ENCODE data around the gene APOBEC3A.

The APOBEC3A gene

DNA sequence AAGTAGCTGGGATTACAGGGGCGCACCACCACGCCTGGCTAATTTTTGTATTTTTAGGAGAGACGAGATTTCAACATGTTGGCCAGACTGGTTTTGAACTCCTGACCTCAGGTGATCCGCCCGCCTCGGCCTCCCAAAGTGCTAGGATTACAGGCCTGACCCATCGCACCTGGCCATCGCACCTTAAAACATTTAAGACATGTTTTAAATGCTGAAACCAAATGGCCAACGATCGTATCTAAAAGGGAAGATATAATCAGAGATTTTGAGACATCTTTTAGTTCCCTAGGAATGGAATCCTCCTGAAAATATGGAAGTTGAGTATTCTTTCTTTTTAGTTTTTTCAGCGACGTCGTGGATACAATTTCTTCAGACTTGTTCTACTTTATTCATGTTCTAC, 21.8 kb upstream of the APOBEC3A start:
- TF ChIP-seq, protein P1, sequence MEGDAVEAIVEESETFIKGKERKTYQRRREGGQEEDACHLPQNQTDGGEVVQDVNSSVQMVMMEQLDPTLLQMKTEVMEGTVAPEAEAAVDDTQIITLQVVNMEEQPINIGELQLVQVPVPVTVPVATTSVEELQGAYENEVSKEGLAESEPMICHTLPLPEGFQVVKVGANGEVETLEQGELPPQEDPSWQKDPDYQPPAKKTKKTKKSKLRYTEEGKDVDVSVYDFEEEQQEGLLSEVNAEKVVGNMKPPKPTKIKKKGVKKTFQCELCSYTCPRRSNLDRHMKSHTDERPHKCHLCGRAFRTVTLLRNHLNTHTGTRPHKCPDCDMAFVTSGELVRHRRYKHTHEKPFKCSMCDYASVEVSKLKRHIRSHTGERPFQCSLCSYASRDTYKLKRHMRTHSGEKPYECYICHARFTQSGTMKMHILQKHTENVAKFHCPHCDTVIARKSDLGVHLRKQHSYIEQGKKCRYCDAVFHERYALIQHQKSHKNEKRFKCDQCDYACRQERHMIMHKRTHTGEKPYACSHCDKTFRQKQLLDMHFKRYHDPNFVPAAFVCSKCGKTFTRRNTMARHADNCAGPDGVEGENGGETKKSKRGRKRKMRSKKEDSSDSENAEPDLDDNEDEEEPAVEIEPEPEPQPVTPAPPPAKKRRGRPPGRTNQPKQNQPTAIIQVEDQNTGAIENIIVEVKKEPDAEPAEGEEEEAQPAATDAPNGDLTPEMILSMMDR (IDR thresholded peaks at IDR 0.05; ENCODE audit: borderline replicate concordance, insufficient read depth, low read depth, low read length): no peak
- H3K4me3 ChIP-seq (ENCODE audit: low read depth, low read length): no peak overlapping the region

DNA sequence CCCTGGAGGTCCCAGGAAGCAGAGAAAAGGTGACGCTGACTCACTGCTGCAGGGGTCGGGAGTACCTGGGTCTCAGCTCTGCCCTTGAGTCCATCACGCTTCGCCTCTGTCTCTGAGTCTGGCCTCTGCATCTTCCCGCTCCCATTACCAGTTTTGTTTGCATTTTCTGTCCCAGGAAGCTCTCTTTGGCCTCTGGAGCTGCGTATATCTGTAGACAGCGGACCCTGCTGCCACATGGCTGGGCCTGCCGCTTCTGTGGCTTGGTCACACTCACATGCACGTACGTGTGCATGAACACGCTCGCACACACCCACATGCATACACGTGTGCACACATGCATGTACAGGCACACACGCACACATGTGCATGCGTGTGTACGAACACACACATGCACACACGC, 20.8 kb upstream of the APOBEC3A start:
- TF ChIP-seq, protein P1 (IDR thresholded peaks at IDR 0.05; ENCODE audit: borderline replicate concordance, insufficient read depth, low read depth, low read length): no peak
- H3K4me3 ChIP-seq (ENCODE audit: low read depth, low read length): no peak overlapping the region

DNA sequence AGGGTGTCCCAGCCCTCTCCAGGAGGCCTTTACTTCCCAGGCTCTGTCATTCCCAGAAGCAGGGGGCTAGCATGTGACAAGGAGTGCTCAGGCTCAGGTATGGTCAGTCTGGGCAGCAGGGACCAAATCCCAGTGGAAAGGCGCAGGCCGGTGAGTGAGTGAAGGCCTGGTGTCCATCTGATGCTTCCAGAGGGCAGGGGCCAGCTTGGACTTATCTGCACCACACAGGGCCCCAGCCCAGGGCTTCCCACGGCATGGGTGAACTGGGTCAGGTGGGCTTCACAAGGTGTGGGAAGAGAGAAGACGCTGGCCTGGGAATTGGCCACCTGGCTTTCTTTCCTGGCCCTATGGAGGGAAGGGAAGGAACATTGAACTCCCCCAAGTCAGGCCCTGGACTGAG, 20.4 kb upstream of the APOBEC3A start:
- TF ChIP-seq, protein P1 (IDR thresholded peaks at IDR 0.05; ENCODE audit: borderline replicate concordance, insufficient read depth, low read depth, low read length): no peak
- no peak overlapping the region for H3K4me3 ChIP-seq (ENCODE audit: low read depth, low read length)

DNA sequence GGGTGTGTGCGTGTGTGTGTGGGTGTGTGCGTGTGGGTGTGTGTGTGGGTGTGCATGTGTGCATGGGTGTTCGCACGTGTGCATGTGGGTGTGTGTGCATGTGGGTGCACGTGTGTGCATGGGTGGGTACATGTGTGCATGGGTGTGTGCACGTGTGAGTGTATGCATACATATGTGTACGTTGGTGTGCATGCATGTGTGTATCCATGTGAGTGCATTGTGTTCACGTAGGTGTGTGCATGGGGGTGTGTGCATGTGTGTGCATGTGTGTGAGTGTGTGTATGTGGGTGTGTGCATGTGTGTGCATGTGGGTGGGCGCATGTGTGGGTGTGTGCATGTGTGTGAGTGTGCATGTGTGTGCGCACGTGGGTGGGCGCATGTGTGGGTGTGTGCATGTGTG, 19.9 kb upstream of the APOBEC3A start:
- TF ChIP-seq, protein P1 (IDR thresholded peaks at IDR 0.05; ENCODE audit: borderline replicate concordance, insufficient read depth, low read depth, low read length): no peak
- no peak overlapping the region for H3K4me3 ChIP-seq (ENCODE audit: low read depth, low read length)

DNA sequence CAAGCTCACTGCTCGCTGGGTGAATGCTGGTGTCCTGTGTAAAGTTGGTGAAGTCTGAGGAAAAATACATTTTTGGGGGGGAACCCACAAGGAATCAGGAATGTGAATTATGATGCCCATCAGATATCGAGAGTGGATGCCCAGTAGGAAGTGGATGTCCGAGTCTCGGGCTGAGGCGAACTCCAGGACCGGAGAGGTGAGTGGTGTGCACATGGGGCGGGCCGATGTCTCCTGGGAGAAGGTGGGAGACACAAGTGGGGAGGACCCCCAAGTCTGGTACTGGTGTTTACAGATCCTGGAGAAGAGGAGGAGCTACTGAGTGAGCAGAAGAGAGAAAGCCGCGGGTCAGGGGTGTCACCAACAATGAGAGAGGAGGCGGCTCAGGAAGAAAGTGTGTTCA, 19.2 kb upstream of the APOBEC3A start:
- TF ChIP-seq, protein P1 (IDR thresholded peaks at IDR 0.05; ENCODE audit: borderline replicate concordance, insufficient read depth, low read depth, low read length): no peak
- H3K4me3 ChIP-seq (ENCODE audit: low read depth, low read length): no peak overlapping the region

DNA sequence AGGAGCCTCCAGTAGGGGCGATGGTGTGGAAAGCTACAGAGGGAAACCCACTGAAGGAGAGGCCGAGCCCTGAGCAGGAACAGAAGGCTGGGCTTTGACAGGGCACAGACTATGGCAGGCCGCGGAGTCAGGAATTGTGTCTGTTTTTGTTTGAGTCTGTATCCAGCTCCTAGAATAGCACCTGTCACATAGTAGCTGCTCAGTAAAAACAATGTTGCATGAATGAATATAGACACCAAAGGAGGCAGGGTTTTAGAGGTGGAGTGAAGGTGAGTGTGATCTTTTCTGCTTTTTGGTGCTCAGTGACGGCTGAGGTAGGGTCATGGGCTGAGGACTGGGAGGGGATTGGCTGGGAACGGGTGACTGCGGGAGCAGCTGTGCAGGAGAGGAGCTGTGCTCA, 18.5 kb upstream of the APOBEC3A start:
- TF ChIP-seq, protein P1 (IDR thresholded peaks at IDR 0.05; ENCODE audit: borderline replicate concordance, insufficient read depth, low read depth, low read length): no peak
- H3K4me3 ChIP-seq (ENCODE audit: low read depth, low read length): no peak overlapping the region

DNA sequence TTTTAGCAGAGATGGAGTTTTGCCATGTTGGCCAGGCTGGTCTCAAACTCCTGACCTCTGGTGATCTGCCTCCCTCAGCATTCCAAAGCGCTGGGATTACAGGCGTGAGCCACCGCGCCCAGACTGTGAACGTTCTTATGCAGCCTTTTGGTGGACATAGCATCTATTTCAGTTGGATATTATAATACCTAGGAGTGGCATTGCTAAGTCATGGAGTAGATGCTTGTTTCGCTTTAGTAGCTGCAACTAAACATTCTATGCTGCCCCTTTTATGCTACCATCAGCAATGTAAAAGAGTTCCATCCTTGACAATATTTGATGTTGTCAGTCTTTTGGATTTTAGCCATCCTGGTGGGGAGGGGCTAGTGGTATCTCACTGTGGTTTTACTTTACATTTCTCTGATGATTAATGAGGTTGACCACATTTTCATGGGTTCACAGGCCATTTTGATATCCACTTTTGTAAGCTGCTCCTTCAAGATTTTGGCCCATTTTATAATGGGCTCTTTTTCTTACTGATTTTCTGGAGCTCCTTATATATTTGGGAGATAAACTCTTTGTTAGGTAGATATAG, 16.5 kb upstream of the APOBEC3A start:
- TF ChIP-seq, protein P1 (IDR thresholded peaks at IDR 0.05; ENCODE audit: borderline replicate concordance, insufficient read depth, low read depth, low read length): no peak
- no peak overlapping the region for H3K4me3 ChIP-seq (ENCODE audit: low read depth, low read length)

All from GM12875 (cell line).